ENCODE measurements around the gene SAE1.

SAE1 gene

GRCh38 chr19:47221080-47221841 lies 90.6 kb downstream of the SAE1 start:
- DNase-seq (ENCODE audit: low read depth): no peak

DNA sequence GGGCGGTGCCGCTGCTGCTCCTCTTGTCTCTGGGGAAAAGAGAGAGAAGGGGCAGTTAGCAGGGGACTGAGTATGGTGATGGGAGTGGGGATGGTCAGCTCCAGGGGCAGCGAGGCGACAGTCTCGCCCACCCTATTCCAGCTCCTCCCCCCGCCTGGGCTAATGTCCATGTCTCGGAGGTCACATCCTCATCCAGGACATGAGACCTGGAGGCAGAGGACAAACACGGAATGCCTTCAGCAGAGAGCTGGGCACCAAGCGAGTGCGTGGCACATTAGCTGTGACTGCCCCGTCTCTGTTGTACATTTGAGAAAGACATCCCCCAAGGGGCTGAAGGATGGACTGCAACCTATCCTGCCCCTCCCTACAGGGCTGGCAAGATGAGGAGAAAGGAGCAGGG lies 91.3 kb downstream of the SAE1 start:
- DNase-seq (ENCODE audit: low read depth): no peak

DNA sequence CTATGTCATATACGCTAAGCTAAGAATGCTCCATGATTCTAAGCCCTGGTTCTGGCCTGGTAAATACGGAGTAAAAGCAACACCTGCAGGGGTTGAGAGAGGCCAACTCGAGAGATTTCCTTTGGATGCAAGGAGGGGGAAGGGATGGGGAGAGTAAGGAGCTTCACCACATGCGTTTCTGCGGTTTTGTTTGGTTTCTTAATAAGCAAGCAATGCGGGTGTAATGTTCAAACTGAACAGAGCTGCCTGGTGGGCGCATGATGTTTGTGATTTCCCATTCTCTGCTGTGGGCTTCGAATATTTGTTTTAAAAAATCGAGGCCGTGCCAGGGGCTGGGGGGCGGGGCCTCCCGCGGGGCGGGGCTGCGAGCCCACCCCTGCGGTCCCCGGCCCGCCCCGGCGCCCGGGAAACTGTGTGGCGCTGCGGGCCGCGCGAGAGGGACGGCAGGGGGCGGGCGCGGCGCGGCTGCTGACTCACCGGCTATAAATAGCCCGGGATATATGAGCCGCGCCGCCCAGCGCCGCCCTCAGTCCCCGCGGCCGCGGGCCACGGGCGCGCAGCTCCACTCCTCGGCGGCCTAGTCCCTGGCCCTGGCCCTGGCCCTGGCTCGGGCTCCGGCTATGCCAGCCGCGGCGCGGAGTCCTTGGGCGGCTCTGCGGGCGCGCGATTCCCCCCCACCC lies 95.3 kb downstream of the SAE1 start:
- peak; percentile 75 for DNase-seq (ENCODE audit: low read depth)

- DNase-seq (ENCODE audit: low read depth): no peak
These were observed 96.1 kb downstream of the SAE1 start for GRCh38 chr19:47226426-47227351.

- no peak for DNase-seq (ENCODE audit: low read depth)
These were observed 96.9 kb downstream of the SAE1 start for GRCh38 chr19:47227352-47228167.

- DNase-seq (ENCODE audit: low read depth): no peak
These were observed 97.7 kb downstream of the SAE1 start for GRCh38 chr19:47228168-47228936.

GRCh38 chr19:47228937-47229675 lies 98.5 kb downstream of the SAE1 start:
- no peak for DNase-seq (ENCODE audit: low read depth)

DNA sequence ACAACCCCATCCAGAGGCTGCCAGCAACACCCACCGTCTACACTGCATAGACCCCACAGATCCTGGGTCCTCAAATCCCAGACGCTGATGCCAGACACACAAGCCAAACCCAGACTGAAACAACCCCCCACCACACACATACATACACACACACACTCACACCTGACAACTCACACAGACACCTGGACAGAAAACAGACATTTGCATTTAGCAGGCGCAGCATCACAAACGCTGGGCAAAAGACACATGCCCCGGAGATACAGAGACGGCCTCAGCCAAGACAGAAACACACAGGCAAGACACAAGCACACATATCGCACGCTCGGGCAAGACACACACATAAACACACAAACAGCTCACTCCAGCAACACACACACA lies 99.0 kb downstream of the SAE1 start:
- no peak for DNase-seq (ENCODE audit: low read depth)

DNA sequence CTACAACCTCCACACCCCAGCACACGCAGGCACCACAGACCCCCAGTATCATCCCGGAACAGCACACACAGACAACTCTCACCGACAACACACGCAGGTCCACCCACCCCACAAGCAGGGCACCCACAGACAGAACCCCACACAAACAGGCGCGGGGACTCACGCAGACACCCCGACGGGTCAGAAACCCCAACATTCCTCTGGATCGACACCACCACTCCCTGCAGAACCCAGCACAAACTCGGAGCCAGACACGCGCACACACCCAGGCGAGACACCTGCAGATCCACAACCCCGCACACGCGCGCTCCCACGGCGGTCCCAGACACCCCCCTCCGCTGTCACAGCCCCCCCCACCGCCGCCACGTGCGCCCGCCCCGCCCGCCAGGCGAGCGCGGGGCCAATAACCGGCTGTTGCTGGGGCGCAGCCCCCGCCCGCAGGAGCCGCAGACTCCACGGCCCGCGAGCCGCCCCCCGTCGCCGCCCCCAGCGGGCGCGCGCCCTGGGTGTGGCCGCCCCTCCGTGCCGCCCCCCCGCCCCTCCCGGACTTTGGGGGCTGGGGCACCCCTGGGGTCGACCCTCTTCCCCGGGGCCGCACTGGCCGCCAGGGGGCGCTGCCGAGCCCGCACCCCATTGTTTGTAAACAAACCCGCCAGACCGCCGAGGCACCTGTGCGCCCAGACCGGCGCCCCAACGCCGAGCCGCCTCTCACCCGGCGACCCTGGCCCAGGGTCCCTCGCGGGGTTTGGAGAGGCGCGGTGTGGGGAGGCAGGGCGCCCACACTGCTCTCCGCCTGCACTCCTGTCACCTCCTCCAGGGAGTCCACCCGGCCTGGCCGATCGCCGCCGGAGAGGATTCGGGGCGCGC lies 99.7 kb downstream of the SAE1 start:
- peak; percentile 62 for DNase-seq (ENCODE audit: low read depth)

- DNase-seq (ENCODE audit: low read depth): no peak
These were observed 100.2 kb downstream of the SAE1 start, which contains the start of gene BBC3 for GRCh38 chr19:47230921-47231214. Gene BBC3, minus strand, starts transcription at chr19:47231199. Its CDS starts 2,768 bp downstream, at chr19:47228431.

DNA sequence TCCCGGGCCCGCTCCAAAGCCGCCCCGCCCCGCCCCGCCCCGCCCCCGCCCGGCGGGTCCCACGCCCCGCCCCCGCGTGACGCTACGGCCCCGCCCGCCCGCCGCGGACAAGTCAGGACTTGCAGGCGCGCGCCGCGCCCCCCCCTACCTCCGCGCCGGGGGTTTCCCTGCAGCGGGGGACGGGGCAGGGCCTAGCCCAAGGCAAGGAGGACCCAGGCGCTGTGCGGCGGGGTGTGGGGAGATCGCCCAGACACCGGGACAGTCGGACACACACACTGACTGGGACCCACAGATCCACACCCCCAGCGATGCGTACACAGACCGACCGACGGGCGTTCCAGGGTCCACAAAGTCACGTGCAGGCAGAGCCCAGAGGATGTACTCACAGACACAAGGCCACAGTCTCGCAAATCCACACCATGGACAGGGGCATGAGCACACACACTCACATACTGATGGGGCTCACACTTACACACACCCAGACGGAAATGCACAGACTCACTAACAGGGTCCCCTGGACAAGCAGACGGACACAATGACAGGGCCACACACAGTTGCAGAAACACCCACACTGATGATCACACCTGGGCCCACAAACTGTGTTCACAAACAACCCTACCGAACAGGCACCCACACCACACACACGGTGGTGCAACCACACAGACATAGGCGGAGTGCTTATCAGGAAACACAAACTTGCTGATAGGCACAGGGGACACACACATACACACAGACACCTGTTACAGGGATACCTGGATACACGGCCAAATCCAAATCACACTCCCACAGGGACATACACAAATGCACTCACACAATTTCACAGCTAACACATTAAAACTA lies 100.8 kb downstream of the SAE1 start:
- DNase-seq (ENCODE audit: low read depth): peak; percentile 80

- no peak for DNase-seq (ENCODE audit: low read depth)
These were observed 102.0 kb downstream of the SAE1 start for GRCh38 chr19:47232422-47233211.

- no peak for DNase-seq (ENCODE audit: low read depth)
These were observed 105.5 kb downstream of the SAE1 start for GRCh38 chr19:47236072-47236675.

- DNase-seq (ENCODE audit: low read depth): no peak
These were observed 108.5 kb downstream of the SAE1 start for GRCh38 chr19:47239152-47239551.

GRCh38 chr19:47239610-47240296 lies 109.1 kb downstream of the SAE1 start:
- DNase-seq (ENCODE audit: low read depth): no peak

DNA sequence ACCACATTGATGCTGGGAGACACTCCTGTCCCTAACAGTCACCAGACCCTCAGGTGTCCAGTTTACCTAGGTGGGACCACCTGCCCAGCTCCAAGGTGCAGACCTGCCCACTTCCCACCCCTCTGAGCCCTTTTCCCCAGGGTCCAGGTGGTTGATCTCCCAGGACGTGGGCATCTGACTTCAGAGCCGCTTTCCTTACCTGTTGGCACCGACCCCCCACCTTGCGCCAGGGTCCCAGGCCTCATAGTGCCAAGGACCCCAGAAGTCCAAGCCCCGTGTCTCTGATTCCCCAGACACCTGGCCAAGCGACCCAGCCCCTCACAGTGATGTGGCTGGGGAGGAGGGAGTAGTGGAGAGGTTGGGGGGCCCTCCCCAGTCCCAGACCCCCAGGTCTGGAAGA lies 109.9 kb downstream of the SAE1 start:
- DNase-seq (ENCODE audit: low read depth): no peak

All from activated T-cell treated with anti-CD3 and anti-CD28 coated beads for 24 hours (primary cell).